ENCODE data around the gene KCTD10.

Gene KCTD10

DNA sequence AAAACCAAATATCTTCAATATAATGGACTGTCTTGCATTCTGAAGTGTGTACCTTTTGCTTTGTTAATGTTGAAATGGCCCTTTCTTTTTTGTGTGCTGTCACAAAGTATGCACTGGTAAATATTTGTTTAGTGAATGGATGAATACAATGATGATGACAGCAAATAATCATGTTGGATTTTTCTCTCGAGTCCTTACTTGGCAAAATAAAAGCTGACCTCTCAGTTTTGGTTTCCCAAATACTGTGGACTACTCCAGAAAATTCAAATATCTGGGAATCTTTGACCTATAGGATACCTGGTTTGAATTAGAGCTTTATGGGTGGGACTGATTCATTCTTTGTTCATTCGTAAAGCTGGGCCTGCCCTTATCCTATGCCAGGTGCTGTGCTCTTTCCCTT lies 5.8 kb upstream of the KCTD10 start:
- Histone ChIP-seq H3K4me3 (replicated peaks; ENCODE audit: insufficient read depth, low read length) (no peak overlapping the region), H3K27ac (replicated peaks) (no peak overlapping the region), H3K27me3 (ENCODE audit: insufficient read depth, poor library complexity, severe bottlenecking) (no peaks in the 10 kb centered on the region)
- DNase-seq (ENCODE audit: low read depth in 1 of 2, low spot score in 1 of 2) = no peak
- TF ChIP-seq, protein P1, sequence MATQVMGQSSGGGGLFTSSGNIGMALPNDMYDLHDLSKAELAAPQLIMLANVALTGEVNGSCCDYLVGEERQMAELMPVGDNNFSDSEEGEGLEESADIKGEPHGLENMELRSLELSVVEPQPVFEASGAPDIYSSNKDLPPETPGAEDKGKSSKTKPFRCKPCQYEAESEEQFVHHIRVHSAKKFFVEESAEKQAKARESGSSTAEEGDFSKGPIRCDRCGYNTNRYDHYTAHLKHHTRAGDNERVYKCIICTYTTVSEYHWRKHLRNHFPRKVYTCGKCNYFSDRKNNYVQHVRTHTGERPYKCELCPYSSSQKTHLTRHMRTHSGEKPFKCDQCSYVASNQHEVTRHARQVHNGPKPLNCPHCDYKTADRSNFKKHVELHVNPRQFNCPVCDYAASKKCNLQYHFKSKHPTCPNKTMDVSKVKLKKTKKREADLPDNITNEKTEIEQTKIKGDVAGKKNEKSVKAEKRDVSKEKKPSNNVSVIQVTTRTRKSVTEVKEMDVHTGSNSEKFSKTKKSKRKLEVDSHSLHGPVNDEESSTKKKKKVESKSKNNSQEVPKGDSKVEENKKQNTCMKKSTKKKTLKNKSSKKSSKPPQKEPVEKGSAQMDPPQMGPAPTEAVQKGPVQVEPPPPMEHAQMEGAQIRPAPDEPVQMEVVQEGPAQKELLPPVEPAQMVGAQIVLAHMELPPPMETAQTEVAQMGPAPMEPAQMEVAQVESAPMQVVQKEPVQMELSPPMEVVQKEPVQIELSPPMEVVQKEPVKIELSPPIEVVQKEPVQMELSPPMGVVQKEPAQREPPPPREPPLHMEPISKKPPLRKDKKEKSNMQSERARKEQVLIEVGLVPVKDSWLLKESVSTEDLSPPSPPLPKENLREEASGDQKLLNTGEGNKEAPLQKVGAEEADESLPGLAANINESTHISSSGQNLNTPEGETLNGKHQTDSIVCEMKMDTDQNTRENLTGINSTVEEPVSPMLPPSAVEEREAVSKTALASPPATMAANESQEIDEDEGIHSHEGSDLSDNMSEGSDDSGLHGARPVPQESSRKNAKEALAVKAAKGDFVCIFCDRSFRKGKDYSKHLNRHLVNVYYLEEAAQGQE (IDR thresholded peaks at IDR 0.05; ENCODE audit: insufficient replicate concordance, low read depth) = no peak

DNA sequence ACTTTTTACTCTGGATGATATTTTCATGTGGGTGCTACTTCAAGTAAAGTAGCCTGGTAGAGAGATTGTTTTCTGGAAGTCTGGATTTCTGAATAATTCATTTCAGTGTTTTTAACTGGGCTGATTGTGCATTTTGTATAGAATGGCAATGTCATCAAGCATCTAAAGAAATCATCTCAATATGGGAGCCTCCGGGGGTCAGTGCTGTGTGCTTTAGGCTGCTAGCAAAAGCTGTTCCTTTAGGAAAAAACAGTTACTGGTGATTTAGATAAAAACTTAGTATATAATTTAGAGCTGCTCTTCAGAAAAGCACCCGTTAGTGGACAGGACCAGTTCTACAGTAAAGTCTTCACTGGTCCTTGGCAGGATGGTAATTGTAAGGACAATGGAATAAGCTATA lies 5.4 kb upstream of the KCTD10 start:
- Histone ChIP-seq H3K4me3 (replicated peaks; ENCODE audit: insufficient read depth, low read length) (no peak overlapping the region), H3K27ac (replicated peaks) (no peak overlapping the region), H3K27me3 (ENCODE audit: insufficient read depth, poor library complexity, severe bottlenecking) (no peaks in the 10 kb centered on the region)
- TF ChIP-seq GABPA (IDR thresholded peaks at IDR 0.05; ENCODE audit: low read depth) (no peak), SPI1 (IDR thresholded peaks at IDR 0.05; ENCODE audit: borderline replicate concordance, low read depth) (no peak), POLR2AphosphoS5 (IDR thresholded peaks at IDR 0.05; ENCODE audit: low read depth) (no peak)
- TF ChIP-seq, protein P2, sequence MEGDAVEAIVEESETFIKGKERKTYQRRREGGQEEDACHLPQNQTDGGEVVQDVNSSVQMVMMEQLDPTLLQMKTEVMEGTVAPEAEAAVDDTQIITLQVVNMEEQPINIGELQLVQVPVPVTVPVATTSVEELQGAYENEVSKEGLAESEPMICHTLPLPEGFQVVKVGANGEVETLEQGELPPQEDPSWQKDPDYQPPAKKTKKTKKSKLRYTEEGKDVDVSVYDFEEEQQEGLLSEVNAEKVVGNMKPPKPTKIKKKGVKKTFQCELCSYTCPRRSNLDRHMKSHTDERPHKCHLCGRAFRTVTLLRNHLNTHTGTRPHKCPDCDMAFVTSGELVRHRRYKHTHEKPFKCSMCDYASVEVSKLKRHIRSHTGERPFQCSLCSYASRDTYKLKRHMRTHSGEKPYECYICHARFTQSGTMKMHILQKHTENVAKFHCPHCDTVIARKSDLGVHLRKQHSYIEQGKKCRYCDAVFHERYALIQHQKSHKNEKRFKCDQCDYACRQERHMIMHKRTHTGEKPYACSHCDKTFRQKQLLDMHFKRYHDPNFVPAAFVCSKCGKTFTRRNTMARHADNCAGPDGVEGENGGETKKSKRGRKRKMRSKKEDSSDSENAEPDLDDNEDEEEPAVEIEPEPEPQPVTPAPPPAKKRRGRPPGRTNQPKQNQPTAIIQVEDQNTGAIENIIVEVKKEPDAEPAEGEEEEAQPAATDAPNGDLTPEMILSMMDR (IDR thresholded peaks at IDR 0.05; ENCODE audit: insufficient read depth, low read length) = no peak
- TF ChIP-seq, protein P1 (IDR thresholded peaks at IDR 0.05; ENCODE audit: insufficient replicate concordance, low read depth) = no peak
- DNase-seq (ENCODE audit: low read depth in 1 of 2, low spot score in 1 of 2) = no peak

DNA sequence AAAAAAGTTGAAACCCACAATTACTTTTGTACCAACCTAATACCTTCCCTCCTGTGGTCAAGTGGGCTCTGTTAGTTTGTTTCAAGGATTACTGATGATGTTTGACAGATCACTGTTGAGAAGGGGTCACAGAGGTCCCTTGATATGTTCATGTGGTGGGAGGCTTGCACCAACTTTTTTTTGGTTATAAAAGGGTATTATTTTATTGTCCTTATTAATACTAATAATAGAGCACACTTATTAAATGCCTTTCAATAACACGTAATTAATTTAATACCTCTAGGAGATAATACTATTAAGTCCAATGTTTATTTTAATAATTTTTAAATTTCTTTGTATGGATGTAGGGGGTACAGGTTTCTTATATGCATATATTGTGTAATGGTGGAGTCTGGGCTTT lies 4.8 kb upstream of the KCTD10 start:
- Histone ChIP-seq H3K4me3 (replicated peaks; ENCODE audit: insufficient read depth, low read length) (no peak overlapping the region), H3K27me3 (ENCODE audit: insufficient read depth, poor library complexity, severe bottlenecking) (no peaks in the 10 kb centered on the region), H3K27ac (replicated peaks) (no peak overlapping the region)
- DNase-seq (ENCODE audit: low read depth in 1 of 2, low spot score in 1 of 2) = no peak
- no peak for TF ChIP-seq POLR2AphosphoS5 (IDR thresholded peaks at IDR 0.05; ENCODE audit: low read depth)
- TF ChIP-seq SPI1 (IDR thresholded peaks at IDR 0.05; ENCODE audit: borderline replicate concordance, low read depth) = no peak
- TF ChIP-seq, protein P2 (IDR thresholded peaks at IDR 0.05; ENCODE audit: insufficient read depth, low read length) = no peak
- TF ChIP-seq, protein P1 (IDR thresholded peaks at IDR 0.05; ENCODE audit: insufficient replicate concordance, low read depth) = no peak
- no peak for TF ChIP-seq GABPA (IDR thresholded peaks at IDR 0.05; ENCODE audit: low read depth)

DNA sequence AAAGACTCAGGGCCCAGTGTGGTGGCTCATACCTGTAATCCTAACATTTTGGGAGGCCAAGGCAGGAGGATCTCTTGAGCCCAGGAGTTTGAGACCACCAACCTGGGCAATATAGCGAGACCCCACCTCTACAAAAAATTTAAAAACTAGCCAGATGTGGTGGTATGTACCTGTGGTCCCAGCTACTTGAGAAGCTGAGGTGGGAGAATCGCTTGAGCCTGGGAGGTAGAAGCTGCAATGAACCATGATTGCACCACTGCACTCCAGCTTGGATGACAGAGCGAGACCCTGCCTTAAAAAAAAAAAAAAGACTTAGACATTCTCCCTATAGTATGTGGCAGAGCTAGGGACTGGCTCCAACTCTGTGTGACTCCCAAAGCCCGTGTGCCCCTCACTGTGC lies 3.3 kb upstream of the KCTD10 start:
- DNase-seq (ENCODE audit: low read depth in 1 of 2, low spot score in 1 of 2) = no peak
- no peak for TF ChIP-seq POLR2AphosphoS5 (IDR thresholded peaks at IDR 0.05; ENCODE audit: low read depth)
- no peak overlapping the region for H3K27ac ChIP-seq (replicated peaks)
- H3K27me3 ChIP-seq (ENCODE audit: insufficient read depth, poor library complexity, severe bottlenecking) = no peaks in the 10 kb centered on the region
- H3K4me3 ChIP-seq (replicated peaks; ENCODE audit: insufficient read depth, low read length) = no peak overlapping the region

All from HL-60 (cell line).